Measurements from ENCODE around the gene RSPO4. TPM values are rescaled to one million over a fixed set of nuclear protein-coding genes. Genes with fewer than 3 reads are reported as not detected.

Gene RSPO4
- total RNA-seq, 1 experiment from 2014 or later = 6.7 TPM

DNA sequence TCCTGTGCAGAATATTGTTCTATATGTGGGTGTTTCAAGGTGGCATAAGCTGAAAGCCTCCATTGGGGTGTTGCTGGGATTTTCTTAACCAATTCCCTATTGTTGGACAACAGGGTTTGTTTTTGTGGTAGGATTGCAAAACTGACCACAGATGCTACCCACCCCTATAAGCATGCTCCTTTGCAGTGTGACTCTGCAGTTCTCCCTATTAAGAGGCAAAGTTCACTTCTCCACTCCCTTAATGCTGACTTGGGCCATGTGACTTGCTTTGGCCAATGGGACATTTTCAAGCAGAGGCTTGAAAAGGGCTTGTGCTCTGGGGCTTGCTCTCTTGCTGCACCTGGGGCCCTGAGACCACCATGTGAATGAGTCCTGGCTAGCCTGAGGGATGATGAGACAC lies 77.5 kb downstream of the RSPO4 start:
- Histone ChIP-seq H3K79me2 (ENCODE audit: insufficient read depth, low read length) (no peaks in the 10 kb centered on the region), H3K23me2 (ENCODE audit: insufficient read length, low read depth, low read length, poor library complexity, severe bottlenecking) (no peaks in the 10 kb centered on the region), H3K4me2 (ENCODE audit: insufficient read depth, insufficient read length, low read length) (no peak overlapping the region), H2BK12ac (ENCODE audit: insufficient read length, low read depth, low read length) (no peak overlapping the region), H2BK15ac (ENCODE audit: low read depth, low read length) (no peak overlapping the region), H3K9me3 (ENCODE audit: control insufficient read depth, low read depth, low read length) (no peaks in the 10 kb centered on the region), H3K27me3 (ENCODE audit: insufficient read depth, low read length) (no peaks in the 10 kb centered on the region), H2AK5ac (ENCODE audit: insufficient read length, low read length) (no peak overlapping the region), H3K79me1 (ENCODE audit: insufficient read depth, low read depth, low read length, poor library complexity, severe bottlenecking) (no peaks in the 10 kb centered on the region), H4K5ac (ENCODE audit: insufficient read length, low read depth, low read length) (no peak overlapping the region), H4K20me1 (ENCODE audit: control insufficient read depth, insufficient read depth, insufficient read length) (no peaks in the 10 kb centered on the region), H4K91ac (ENCODE audit: insufficient read length, low read depth, low read length) (no peak overlapping the region), H3K14ac (ENCODE audit: insufficient read depth, low read length) (no peak overlapping the region), H3K23ac (ENCODE audit: insufficient read length, low read depth, low read length) (no peak overlapping the region), H3K56ac (ENCODE audit: insufficient read length, low read depth, low read length) (no peak overlapping the region), H3K18ac (ENCODE audit: insufficient read length, low read depth, low read length) (no peak overlapping the region), H4K8ac (replicated peaks; ENCODE audit: insufficient read length, low read depth, low read length) (no peak overlapping the region), H2BK20ac (ENCODE audit: low read depth, low read length, poor library complexity, severe bottlenecking) (no peak overlapping the region), H3K4me1 (ENCODE audit: insufficient read depth, low read length) (no peaks in the 10 kb centered on the region), H3K27ac (ENCODE audit: insufficient read length, low read depth, low read length) (no peak overlapping the region), H3T11ph (ENCODE audit: low read length) (no peak overlapping the region), H2BK5ac (ENCODE audit: insufficient read length, low read length) (no peak overlapping the region), H3K4ac (ENCODE audit: low read depth, low read length) (no peak overlapping the region), H3K9ac (ENCODE audit: extremely low read depth, insufficient read length, low read length) (no peak overlapping the region), H2AFZ (ENCODE audit: low read length) (no peak overlapping the region), H2BK120ac (ENCODE audit: low read depth, low read length, poor library complexity, severe bottlenecking) (no peak overlapping the region)
- Mint-ChIP-seq H3K36me3 (ENCODE audit: insufficient read depth in 1 of 3, low read depth in 3 of 3) (no peaks in the 10 kb centered on the region; a peak in 1 of 7 replicates), H3K27ac (no peak overlapping the region), H3K4me3 (no peak overlapping the region), H3K27me3 (ENCODE audit: low read depth) (peaks cover 4% of the 10 kb centered on the region; the same call in 1 of the 2 replicates), H3K9me3 (peaks cover 5 to 8% of the 10 kb centered on the region in 2 experiments; a peak in 2 of 5 replicates), H3K4me1 (0 out of 4 replicates have a peak, but pooled peaks cover 0 to under 1% of the 10 kb centered on the region in 2 experiments)
- TF ChIP-seq, protein P1, sequence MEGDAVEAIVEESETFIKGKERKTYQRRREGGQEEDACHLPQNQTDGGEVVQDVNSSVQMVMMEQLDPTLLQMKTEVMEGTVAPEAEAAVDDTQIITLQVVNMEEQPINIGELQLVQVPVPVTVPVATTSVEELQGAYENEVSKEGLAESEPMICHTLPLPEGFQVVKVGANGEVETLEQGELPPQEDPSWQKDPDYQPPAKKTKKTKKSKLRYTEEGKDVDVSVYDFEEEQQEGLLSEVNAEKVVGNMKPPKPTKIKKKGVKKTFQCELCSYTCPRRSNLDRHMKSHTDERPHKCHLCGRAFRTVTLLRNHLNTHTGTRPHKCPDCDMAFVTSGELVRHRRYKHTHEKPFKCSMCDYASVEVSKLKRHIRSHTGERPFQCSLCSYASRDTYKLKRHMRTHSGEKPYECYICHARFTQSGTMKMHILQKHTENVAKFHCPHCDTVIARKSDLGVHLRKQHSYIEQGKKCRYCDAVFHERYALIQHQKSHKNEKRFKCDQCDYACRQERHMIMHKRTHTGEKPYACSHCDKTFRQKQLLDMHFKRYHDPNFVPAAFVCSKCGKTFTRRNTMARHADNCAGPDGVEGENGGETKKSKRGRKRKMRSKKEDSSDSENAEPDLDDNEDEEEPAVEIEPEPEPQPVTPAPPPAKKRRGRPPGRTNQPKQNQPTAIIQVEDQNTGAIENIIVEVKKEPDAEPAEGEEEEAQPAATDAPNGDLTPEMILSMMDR (conservative IDR thresholded peaks at IDR 0.05) = no peak
- no peak for DNase-seq

Data from H9 (cell line).